Endothelial cell (in vitro differentiated cells): ENCODE data around the gene PRSS53. TPM values are rescaled to one million over a fixed set of nuclear protein-coding genes. Genes with fewer than 3 reads are reported as not detected.

Experiments used
- DNase-seq: peaks from one replicate; pipeline ENCODE4 v3.0.0; 2021; ENCODE audit warnings: low spot score
- H3K27ac Mint-ChIP-seq: one replicate; pipeline ENCODE4 v1.8.0; 2021; ENCODE audit warnings: mixed read lengths, inconsistent platforms; ENCODE audit not compliant: unreplicated experiment
- H3K27me3 Mint-ChIP-seq: one replicate; pipeline ENCODE4 v1.8.0; 2021; ENCODE audit warnings: mild to moderate bottlenecking, moderate library complexity, mixed read lengths, inconsistent platforms; ENCODE audit not compliant: unreplicated experiment
- H3K36me3 Mint-ChIP-seq: one replicate; pipeline ENCODE4 v1.8.0; 2021; ENCODE audit warnings: mild to moderate bottlenecking, low read depth, mixed read lengths, inconsistent platforms; ENCODE audit not compliant: unreplicated experiment
- H3K4me1 Mint-ChIP-seq: one replicate; pipeline ENCODE4 v1.8.0; 2021; ENCODE audit warnings: mild to moderate bottlenecking, mixed read lengths, inconsistent platforms; ENCODE audit not compliant: unreplicated experiment
- H3K4me3 Mint-ChIP-seq: one replicate; pipeline ENCODE4 v1.8.0; 2021; ENCODE audit warnings: mild to moderate bottlenecking, mixed read lengths, inconsistent platforms; ENCODE audit not compliant: unreplicated experiment
- H3K9me3 Mint-ChIP-seq: one replicate; pipeline ENCODE4 v1.8.0; 2021; ENCODE audit warnings: mixed read lengths, inconsistent platforms; ENCODE audit not compliant: unreplicated experiment
- total RNA-seq: library from RNA; stranded (reverse); fragmentation: NEBNext Ultra II Directional; extraction: Animal tissue kit (Norgen Biotek cat#: 25700); gene quantifications from one replicate; pipeline ENCODE4 v1.2.1, GENCODE V29; 2021; ENCODE audit not compliant: unreplicated experiment
- TF ChIP-seq, protein P1 (sequence below): fragments of 200-600 bp; sonication (generic); IDR thresholded peaks from one replicate; pipeline ENCODE4 v1.5.0; 2021; ENCODE audit warnings: antibody characterized with exemption; ENCODE audit not compliant: unreplicated experiment

The PRSS53 gene
- total RNA-seq, 1 donor from 2014 or later: 1.8 TPM

DNA sequence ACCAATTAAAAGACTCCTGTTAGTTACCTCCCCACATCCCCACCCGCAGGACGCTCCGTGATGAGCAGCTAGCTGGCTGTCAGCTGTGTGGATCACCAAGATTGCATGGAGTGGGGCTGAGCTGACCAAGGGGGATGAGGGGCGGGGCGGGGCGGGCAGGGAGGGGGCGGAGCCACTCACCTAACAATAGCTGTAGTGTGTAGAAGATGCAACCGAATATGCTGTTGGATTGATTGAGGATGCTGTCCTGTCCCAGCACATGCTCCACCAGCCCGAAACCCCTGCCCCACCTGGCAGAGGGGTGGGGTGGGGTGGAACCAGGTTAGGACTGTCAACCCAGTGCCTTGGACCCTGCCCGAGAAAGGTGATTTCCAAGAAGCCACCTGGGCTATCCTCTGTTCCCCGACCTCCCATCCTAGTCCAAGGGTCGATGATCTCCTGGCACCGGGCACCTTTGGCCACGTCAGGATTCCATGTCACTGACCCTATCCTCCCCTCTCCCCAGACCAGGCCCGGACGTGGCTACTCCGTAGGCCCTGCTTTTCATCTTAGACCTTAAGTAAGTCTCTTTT is 4.5 kb upstream of the PRSS53 start:
- H3K27me3 Mint-ChIP-seq: peaks cover 26% of the 10 kb centered on the region
- H3K36me3 Mint-ChIP-seq: peaks cover 10% of the 10 kb centered on the region
- H3K4me1 Mint-ChIP-seq: peaks cover 11% of the 10 kb centered on the region
- no peak for DNase-seq
- peak overlapping the region; percentile 37 for H3K4me3 Mint-ChIP-seq
- TF ChIP-seq, protein P1, sequence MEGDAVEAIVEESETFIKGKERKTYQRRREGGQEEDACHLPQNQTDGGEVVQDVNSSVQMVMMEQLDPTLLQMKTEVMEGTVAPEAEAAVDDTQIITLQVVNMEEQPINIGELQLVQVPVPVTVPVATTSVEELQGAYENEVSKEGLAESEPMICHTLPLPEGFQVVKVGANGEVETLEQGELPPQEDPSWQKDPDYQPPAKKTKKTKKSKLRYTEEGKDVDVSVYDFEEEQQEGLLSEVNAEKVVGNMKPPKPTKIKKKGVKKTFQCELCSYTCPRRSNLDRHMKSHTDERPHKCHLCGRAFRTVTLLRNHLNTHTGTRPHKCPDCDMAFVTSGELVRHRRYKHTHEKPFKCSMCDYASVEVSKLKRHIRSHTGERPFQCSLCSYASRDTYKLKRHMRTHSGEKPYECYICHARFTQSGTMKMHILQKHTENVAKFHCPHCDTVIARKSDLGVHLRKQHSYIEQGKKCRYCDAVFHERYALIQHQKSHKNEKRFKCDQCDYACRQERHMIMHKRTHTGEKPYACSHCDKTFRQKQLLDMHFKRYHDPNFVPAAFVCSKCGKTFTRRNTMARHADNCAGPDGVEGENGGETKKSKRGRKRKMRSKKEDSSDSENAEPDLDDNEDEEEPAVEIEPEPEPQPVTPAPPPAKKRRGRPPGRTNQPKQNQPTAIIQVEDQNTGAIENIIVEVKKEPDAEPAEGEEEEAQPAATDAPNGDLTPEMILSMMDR: no peak
- no peak overlapping the region for H3K27ac Mint-ChIP-seq
- no peaks in the 10 kb centered on the region for H3K9me3 Mint-ChIP-seq

DNA sequence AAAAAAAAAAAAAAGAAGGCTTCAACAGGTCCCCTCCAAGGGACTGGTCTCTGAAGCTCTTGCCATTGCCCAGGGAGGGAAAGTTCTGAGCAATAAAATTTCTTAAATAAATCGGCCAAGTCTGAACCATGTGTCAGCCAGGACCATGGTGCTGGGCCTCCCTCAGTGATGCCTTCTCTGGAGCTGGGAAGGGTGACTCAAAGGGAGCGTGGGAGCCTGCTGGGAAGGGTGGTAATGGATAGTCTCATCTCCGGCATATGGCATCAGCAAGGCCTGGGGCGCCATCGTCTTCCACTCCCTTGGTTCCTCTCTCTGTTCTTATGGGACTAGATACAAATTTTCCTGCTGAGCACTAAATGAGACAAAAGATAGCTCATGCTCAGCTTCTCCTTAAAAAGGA is 3.6 kb upstream of the PRSS53 start:
- Mint-ChIP-seq H3K27me3 (peaks cover 28% of the 10 kb centered on the region), H3K36me3 (peaks cover 10% of the 10 kb centered on the region), H3K27ac (peak overlapping the region; percentile 57), H3K9me3 (no peaks in the 10 kb centered on the region), H3K4me3 (peak overlapping the region; percentile 37), H3K4me1 (peaks cover 11% of the 10 kb centered on the region)
- DNase-seq: no peak
- TF ChIP-seq, protein P1: no peak

DNA sequence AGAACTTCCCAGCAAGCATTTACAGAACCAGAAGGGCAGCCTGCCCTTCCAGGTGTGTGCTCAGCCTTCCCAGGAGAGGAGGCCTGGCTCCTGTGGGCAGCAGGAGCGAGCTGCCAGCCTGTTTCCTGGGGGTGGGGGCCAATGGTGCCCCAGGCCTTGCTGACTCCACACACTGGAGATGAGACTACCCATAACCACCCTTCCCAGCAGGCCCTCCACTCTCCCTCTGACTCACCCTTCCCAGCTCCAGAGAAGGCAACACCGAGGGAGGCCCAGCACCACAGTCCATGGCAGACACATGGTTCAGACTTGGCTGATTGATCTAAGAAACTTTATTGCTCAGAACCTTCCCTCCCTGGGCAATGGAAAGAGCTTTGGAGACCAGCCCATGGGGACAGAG is 1.8 kb upstream of the PRSS53 start:
- no peak for DNase-seq
- H3K36me3 Mint-ChIP-seq: peaks cover 8% of the 10 kb centered on the region
- peaks cover 31% of the 10 kb centered on the region for H3K27me3 Mint-ChIP-seq
- H3K27ac Mint-ChIP-seq: no peak overlapping the region
- TF ChIP-seq, protein P1: no peak
- peak overlapping the region; percentile 69 for H3K4me3 Mint-ChIP-seq
- H3K4me1 Mint-ChIP-seq: peaks cover 8% of the 10 kb centered on the region
- H3K9me3 Mint-ChIP-seq: no peaks in the 10 kb centered on the region

DNA sequence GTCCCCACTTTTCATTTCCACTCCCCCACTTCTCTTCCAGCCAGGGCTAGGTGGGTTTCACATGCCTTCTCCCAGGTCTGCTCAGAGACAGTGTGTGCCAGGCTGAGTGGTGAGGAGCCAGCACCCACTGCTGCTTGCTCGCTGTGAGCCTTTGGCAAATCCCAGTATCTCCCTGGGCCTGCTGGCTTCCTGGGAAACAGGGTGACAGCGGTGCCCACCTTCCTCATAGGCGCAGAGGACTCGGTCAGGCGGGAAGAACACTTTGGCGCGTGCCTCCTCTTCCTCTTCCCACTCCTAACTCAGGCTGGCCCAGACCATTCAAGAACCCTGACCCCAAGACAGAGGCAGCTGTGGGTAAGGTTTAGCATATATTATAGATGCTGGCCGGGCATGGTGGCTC is 456 bp upstream of the PRSS53 start:
- Mint-ChIP-seq H3K4me1 (peaks cover 4% of the 10 kb centered on the region), H3K4me3 (peak overlapping the region; percentile 47), H3K36me3 (peaks cover 7% of the 10 kb centered on the region), H3K9me3 (no peaks in the 10 kb centered on the region), H3K27ac (no peak overlapping the region), H3K27me3 (peaks cover 28% of the 10 kb centered on the region)
- no peak for DNase-seq
- TF ChIP-seq, protein P1: no peak

DNA sequence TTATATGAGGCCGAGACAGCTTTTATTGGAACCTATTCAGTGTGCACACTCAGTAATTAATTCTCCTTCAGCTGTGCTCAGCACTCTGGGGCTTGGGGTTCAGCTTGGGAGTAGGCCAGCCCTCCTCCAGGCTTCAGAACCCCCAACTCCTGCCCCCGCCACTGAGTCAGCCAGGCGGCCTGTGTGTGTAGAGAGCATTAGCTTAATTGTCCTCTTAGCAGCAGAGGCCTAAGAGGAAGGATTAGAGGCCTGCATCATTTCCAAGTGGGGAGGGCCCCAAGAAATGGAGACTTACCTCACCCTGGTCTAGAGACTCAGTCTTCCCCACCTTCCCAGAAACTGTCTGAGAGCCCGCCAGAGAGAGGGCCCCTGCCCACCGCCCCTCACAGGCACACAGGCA is 772 bp downstream of the PRSS53 start:
- DNase-seq: no peak
- Mint-ChIP-seq H3K4me1 (no peaks in the 10 kb centered on the region), H3K27ac (no peak overlapping the region), H3K9me3 (no peaks in the 10 kb centered on the region), H3K36me3 (peaks cover 11% of the 10 kb centered on the region), H3K27me3 (peaks cover 29% of the 10 kb centered on the region), H3K4me3 (no peak overlapping the region)
- TF ChIP-seq, protein P1: no peak
